22Rv1 (cell line): ENCODE measurements around the gene FMN1.

ENCODE experiments used
- CTCF ChIP-seq: fragments of 450-650 bp; IDR thresholded peaks from 2 replicates; pipeline ENCODE4 v1.5.1; 2017; ENCODE audit warnings: mild to moderate bottlenecking
- ZFX ChIP-seq: fragments of 450-650 bp; IDR thresholded peaks from 2 replicates; pipeline ENCODE4 v1.6.1; 2017; ENCODE audit warnings: antibody characterized with exemption, borderline replicate concordance

GRCh38 chr15:33218071-33218491 is 23.6 kb upstream of the FMN1 start:
- TF ChIP-seq CTCF (no peak), ZFX (no peak)
